LNCaP clone FGC (cell line): ENCODE measurements around the gene PKHD1.

Experiments
- DNase-seq: peaks from one replicate; pipeline ENCODE4 v3.0.0-alpha.2; 2011; ENCODE audit warnings: low read depth
- H3K4me3 ChIP-seq: 2 replicates; pipeline ENCODE4 v1.5.1; 2011; ENCODE audit warnings: mild to moderate bottlenecking, low read depth, low read length, control low read depth
- CTCF ChIP-seq: IDR thresholded peaks from 2 replicates; pipeline ENCODE4 v1.5.1; 2012; ENCODE audit warnings: mild to moderate bottlenecking; ENCODE audit not compliant: control insufficient read depth, insufficient read depth; ENCODE audit errors: extremely low read depth

The PKHD1 gene

DNA sequence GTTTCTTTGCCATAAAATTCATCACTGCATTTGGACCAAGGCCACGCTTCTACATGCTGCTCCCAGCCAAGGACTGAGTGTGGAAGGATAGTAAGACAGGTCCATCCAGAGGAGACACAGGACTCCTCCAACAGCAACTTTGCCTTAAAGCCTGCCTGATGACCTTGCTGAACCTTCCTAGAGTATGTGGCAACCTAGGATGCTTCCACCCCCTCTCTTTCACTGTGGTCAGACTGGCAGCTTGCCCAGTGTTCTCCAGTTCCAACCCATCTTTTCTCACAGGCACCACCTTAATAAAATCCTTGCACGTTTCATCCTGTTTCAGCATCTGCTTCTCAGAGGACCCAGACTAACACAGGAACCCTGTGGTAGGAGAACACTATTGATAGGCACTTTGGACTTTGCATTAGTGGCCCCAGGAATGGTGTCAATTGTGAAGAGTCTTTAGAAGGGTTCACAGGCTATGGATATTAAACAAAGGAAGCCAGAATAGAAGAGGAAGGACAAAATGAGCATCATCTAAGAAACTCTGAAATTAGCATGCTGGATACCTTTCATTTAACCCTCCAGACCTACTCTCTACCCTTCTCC is 2.4 kb upstream of the PKHD1 start:
- no peak for TF ChIP-seq CTCF
- H3K4me3 ChIP-seq = no peak overlapping the region
- no peak for DNase-seq

DNA sequence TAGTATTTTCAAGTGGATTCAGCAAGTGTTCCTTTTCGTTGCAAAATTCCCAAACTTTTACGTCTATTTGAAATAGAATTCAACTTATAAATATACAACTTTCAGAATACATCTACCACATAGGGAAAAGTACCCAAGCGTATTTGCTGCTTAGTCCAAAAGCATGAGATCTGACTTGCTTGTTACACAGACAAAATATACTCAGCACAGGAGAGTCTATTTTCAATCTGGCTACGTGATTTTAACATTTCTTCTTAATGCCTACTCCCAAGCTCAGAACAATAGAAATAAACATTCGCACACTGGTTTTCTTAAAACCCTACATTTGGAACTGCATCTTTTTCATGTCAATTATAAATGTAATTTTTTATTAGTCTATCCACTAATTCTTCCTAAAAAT is 672 bp downstream of the PKHD1 start:
- DNase-seq = no peak
- H3K4me3 ChIP-seq = no peak overlapping the region
- TF ChIP-seq CTCF = no peak

DNA sequence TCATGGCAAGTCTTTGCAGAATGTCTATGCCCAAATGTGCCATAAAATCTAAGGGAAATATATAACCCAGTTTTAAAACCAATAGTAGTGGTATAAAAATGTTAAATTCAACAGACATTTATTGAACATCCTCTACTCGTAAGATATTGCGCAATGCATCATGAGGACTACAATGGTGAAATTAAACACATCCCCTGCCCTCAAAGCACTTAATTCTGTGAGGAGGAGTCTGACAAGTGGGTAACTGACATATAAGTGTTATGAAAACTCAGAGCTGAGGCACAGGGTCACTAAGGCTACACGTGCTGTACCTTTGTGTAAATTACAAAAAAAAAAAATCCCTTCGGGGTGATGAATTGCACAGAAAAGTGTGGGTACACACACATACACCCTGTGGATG is 6.2 kb downstream of the PKHD1 start:
- TF ChIP-seq CTCF = no peak
- DNase-seq = no peak
- H3K4me3 ChIP-seq = no peak overlapping the region

DNA sequence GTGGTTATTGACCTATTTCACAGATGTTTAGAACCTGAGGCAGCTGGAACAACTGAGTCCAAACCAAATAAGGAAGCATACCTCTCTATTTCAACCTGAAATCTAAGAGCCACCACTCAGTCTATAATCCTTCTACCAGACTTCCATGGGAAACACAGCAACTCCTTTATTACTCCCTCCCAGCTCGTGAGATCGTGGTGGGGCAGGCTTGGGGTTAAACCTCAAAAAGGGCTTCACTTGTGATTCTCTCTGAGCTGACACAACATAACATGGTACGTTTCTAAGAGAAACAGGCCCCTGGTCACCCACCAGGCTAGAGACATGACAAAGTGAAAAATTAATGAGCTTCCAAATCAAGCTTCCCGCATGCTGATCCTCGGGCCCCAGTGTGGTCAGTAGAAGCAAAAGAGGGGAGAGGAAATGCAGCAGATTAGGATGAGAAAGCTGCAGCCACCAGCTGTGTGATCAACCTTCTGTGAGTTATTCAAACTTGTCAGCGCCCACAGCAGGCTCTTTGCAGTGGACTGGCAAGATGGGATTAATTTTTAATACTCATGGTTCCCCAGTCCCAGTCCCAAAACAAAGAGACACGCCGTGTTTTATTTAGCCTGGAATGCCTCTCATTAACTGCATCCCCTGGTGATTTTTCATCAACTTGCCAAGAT is 9.3 kb downstream of the PKHD1 start:
- H3K4me3 ChIP-seq = no peak overlapping the region
- no peak for TF ChIP-seq CTCF
- no peak for DNase-seq

DNA sequence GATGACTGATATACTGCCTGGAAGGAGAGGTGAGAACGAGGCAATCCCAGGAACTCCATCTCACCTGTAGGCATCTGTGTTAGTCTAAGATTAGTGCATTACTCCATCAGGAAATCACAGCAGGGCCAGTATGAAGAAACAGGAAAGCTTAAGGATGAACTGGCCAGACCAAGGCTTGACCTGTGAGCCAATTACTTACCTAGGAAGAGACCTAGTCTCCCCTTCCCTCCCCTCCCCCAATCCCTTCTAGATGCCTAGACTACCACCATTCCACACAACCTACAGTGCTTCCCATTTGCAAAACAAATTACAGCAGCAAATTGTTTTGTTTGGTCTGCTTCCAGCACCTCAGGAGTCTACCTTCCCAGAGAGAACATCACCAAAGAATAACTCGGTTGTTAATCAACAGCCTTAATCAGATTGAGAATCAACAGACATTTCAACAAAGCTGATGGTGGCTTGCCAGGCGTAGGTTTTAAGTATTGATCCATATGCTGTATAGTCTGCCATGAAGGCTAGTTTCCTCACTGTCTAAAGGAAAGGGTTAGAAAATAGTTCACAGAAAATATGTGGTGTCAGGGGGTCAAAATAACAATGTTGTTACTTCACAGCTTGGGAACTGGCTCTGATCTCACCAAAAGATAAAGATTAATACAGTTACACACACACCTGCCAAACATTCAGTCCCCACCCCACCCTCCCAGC is 10.1 kb downstream of the PKHD1 start:
- DNase-seq = no peak
- H3K4me3 ChIP-seq = no peak overlapping the region
- TF ChIP-seq CTCF = no peak

- DNase-seq = no peak
- no peak overlapping the region for H3K4me3 ChIP-seq
- TF ChIP-seq CTCF = no peak
Measured at GRCh38 chr6:52076791-52077179, 10.6 kb downstream of the PKHD1 start.

DNA sequence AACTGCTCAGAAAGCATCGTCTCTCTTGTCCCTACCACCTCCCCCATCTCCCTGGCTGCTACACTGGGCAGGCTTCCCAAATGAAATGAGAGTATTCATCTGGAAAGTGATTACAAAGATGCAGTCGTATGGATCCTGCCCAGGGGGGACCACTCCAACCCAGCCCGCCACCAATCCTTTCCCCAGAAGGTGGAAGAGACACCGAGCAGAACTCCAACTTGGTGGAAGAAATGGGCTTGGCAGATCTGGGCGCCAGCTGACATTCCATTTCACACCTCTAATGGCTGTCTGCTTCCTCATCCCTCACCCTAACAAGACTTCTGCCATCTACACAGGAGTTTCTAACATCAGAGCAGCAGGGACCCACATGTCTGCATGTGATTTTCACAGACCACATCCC is 12.7 kb downstream of the PKHD1 start:
- DNase-seq = no peak
- H3K4me3 ChIP-seq = no peak overlapping the region
- TF ChIP-seq CTCF = no peak
